ENCODE results near the gene MAML3.

DNA sequence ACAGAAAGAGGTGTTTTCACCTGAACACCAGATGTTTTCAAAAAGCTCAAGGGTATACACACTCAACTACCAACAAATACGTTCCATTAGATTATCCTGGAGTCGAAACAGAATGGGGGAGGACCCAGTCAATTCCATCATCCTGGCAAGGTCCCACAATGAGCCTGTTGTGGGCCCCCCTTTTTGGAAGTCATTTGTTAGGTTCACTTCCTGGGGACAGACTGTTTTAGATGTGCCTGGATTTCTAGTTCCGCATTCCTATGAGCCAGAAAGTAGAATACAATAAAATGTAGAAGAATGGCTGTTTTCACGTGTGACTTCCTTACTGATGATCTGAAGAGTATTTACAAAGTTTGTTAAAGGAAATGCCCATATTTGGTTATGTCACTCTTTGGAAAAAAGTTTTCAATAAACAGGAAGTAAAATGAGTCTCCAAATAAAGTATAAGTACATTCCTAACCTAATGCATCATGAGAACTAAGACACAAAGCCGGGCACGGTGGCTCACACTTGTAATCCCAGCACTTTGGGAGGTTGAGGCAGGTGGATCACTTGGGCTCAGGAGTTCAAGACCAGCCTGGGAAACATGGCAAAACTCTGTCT lies 192.5 kb downstream of the MAML3 start:
- TF ChIP-seq CTCF (IDR thresholded peaks at IDR 0.05 in 8 of 11, conservative IDR thresholded peaks at IDR 0.05 in 3 of 11), result no peak
- TF ChIP-seq POLR2AphosphoS5 (IDR thresholded peaks at IDR 0.05), result no peak
- no peak for TF ChIP-seq POLR2A (IDR thresholded peaks at IDR 0.05)

Measured in spleen (tissue), 7 donors.